Lower lobe of right lung (tissue), 2 donors: ENCODE results near the gene MRTFB. TPM values are rescaled to one million over a fixed set of nuclear protein-coding genes. Genes with fewer than 3 reads are reported as not detected.

ENCODE experiments used
- ATAC-seq, 2 donors: fragments of 200-7000 bp; cut with Tn5 transposase; one replicate each; pipeline ENCODE4 v1.9.1; 2020 to 2022; ENCODE audit warnings: mild to moderate bottlenecking in 2 of 2, moderate library complexity in 2 of 2
- DNase-seq: peaks from one replicate; pipeline ENCODE4 v3.0.0-alpha.2; 2020
- H3K27ac ChIP-seq: fragments of 200-600 bp; one replicate; pipeline ENCODE4 v1.8.0; 2022
- H3K27me3 ChIP-seq: fragments of 200-600 bp; one replicate; pipeline ENCODE4 v1.8.0; 2022; ENCODE audit warnings: low read depth
- H3K36me3 ChIP-seq: fragments of 200-600 bp; one replicate; pipeline ENCODE4 v1.8.0; 2022; ENCODE audit warnings: mild to moderate bottlenecking
- H3K4me1 ChIP-seq: fragments of 200-600 bp; one replicate; pipeline ENCODE4 v1.8.0; 2022
- H3K4me3 ChIP-seq: fragments of 200-600 bp; one replicate; pipeline ENCODE4 v1.8.0; 2022; ENCODE audit warnings: mild to moderate bottlenecking
- H3K9me3 ChIP-seq: fragments of 200-600 bp; one replicate; pipeline ENCODE4 v1.8.0; 2022
- CTCF ChIP-seq: fragments of 200-600 bp; IDR thresholded peaks from one replicate; pipeline ENCODE4 v1.8.0; 2022; ENCODE audit warnings: antibody characterized with exemption, mild to moderate bottlenecking
- intact Hi-C: fragments of 100-400 bp; cut with DNase I; formaldehyde crosslinking; loops from one replicate; pipeline ENCODE4 v1.11.0; 2022
- total RNA-seq: library from RNA; stranded (reverse); fragmentation: NEBNext Ultra II Directional; extraction: Animal tissue kit (Norgen Biotek cat#: 25700); gene quantifications from one replicate; pipeline ENCODE4 v1.2.1, GENCODE V29; 2021
- donor health status: DM: no; HTN: yes; CAD: no; lungs with severe emphysema.

Gene MRTFB
- total RNA-seq, 1 donor from 2014 or later: 50.8 TPM

- TF ChIP-seq CTCF: no peak
- DNase-seq (no peak), ATAC-seq (no peak)
- Histone ChIP-seq H3K4me3 (no peak overlapping the region), H3K36me3 (no peaks in the 10 kb centered on the region), H3K4me1 (no peaks in the 10 kb centered on the region), H3K27me3 (no peaks in the 10 kb centered on the region), H3K27ac (no peak overlapping the region), H3K9me3 (no peaks in the 10 kb centered on the region)
- intact Hi-C loops: no loop called here
These were observed 36.0 kb upstream of the MRTFB start for GRCh38 chr16:14035092-14035491.

- H3K4me3 ChIP-seq: no peak overlapping the region
- no peaks in the 10 kb centered on the region for H3K36me3 ChIP-seq
- H3K9me3 ChIP-seq: no peaks in the 10 kb centered on the region
- TF ChIP-seq CTCF: no peak
- H3K27ac ChIP-seq: no peak overlapping the region
- no peak for ATAC-seq
- H3K27me3 ChIP-seq: no peaks in the 10 kb centered on the region
- H3K4me1 ChIP-seq: no peaks in the 10 kb centered on the region
- no peak for DNase-seq
- intact Hi-C loops: no loop called here
These were observed 34.2 kb upstream of the MRTFB start for GRCh38 chr16:14036889-14037288.

GRCh38 chr16:14037960-14038359, 33.2 kb upstream of the MRTFB start:
- Histone ChIP-seq H3K36me3 (no peaks in the 10 kb centered on the region), H3K27me3 (no peaks in the 10 kb centered on the region), H3K27ac (no peak overlapping the region), H3K4me3 (no peak overlapping the region), H3K9me3 (no peaks in the 10 kb centered on the region), H3K4me1 (peaks cover 6% of the 10 kb centered on the region)
- no peak for DNase-seq
- TF ChIP-seq CTCF: no peak
- intact Hi-C loops: no loop called here
- ATAC-seq: no peak

- H3K27ac ChIP-seq: no peak overlapping the region
These were observed 30.0 kb upstream of the MRTFB start for GRCh38 chr16:14041164-14041563.

GRCh38 chr16:14042706-14043105, 28.4 kb upstream of the MRTFB start:
- Histone ChIP-seq H3K4me1 (peaks cover 17% of the 10 kb centered on the region), H3K4me3 (no peak overlapping the region), H3K27me3 (no peaks in the 10 kb centered on the region), H3K27ac (peak overlapping the region; percentile 47), H3K9me3 (no peaks in the 10 kb centered on the region), H3K36me3 (no peaks in the 10 kb centered on the region)
- intact Hi-C loops: no loop called here
- TF ChIP-seq CTCF: no peak
- ATAC-seq (peak; percentile 50 to 51), DNase-seq (no peak)

More at GRCh38 chr16:14041164-14041563, 30.0 kb upstream of the MRTFB start:
- intact Hi-C loops: no loop called here
- peaks cover 17% of the 10 kb centered on the region for H3K4me1 ChIP-seq
- DNase-seq: no peak
- H3K9me3 ChIP-seq: no peaks in the 10 kb centered on the region
- no peak for TF ChIP-seq CTCF
- no peak overlapping the region for H3K4me3 ChIP-seq
- no peaks in the 10 kb centered on the region for H3K27me3 ChIP-seq
- ATAC-seq: no peak
- H3K36me3 ChIP-seq: no peaks in the 10 kb centered on the region

- Histone ChIP-seq H3K4me3 (no peak overlapping the region), H3K9me3 (no peaks in the 10 kb centered on the region), H3K4me1 (peaks cover 17% of the 10 kb centered on the region), H3K27me3 (no peaks in the 10 kb centered on the region), H3K27ac (peak overlapping the region; percentile 47), H3K36me3 (no peaks in the 10 kb centered on the region)
- ATAC-seq (no peak), DNase-seq (no peak)
- intact Hi-C loops: no loop called here
- no peak for TF ChIP-seq CTCF
These were observed 27.8 kb upstream of the MRTFB start for GRCh38 chr16:14043278-14043677.
